Trophoblast cell (in vitro differentiated cells and primary cell): Measurements from ENCODE around the gene INTS1.

Experiments used
- DNase-seq, 2 donors: peaks; one replicate each; pipeline ENCODE4 v3.0.0-alpha.2; 2016
- H2AFZ ChIP-seq: 2 replicates; pipeline ENCODE4 v1.6.1; 2013; ENCODE audit warnings: low read length, moderate library complexity, mild to moderate bottlenecking; ENCODE audit not compliant: insufficient read depth, poor library complexity
- H2AK5ac ChIP-seq: 2 replicates; pipeline ENCODE4 v1.6.1; 2013; ENCODE audit warnings: mild to moderate bottlenecking, low read length
- H2BK120ac ChIP-seq: 2 replicates; pipeline ENCODE4 v1.6.1; 2013; ENCODE audit warnings: low read length, mild to moderate bottlenecking, moderate library complexity; ENCODE audit not compliant: insufficient read depth, poor library complexity
- H2BK12ac ChIP-seq: 2 replicates; pipeline ENCODE4 v1.6.1; 2013; ENCODE audit warnings: mild to moderate bottlenecking, low read length, moderate library complexity
- H2BK5ac ChIP-seq: 2 replicates; pipeline ENCODE4 v1.6.1; 2013; ENCODE audit warnings: low read length, low read depth, moderate library complexity, mild to moderate bottlenecking; ENCODE audit not compliant: poor library complexity
- H3K14ac ChIP-seq: 2 replicates; pipeline ENCODE4 v1.6.1; 2013; ENCODE audit warnings: mild to moderate bottlenecking, low read length
- H3K18ac ChIP-seq: 2 replicates; pipeline ENCODE4 v1.6.1; 2013; ENCODE audit warnings: mild to moderate bottlenecking, low read length
- H3K23ac ChIP-seq: 2 replicates; pipeline ENCODE4 v1.6.1; 2013; ENCODE audit warnings: low read length
- H3K27ac ChIP-seq: 2 replicates; pipeline ENCODE4 v1.5.1; 2013; ENCODE audit warnings: low read depth, mild to moderate bottlenecking, inconsistent platforms, low read length, moderate library complexity
- H3K27me3 ChIP-seq: 2 replicates; pipeline ENCODE4 v1.6.1; 2013; ENCODE audit warnings: inconsistent platforms, mild to moderate bottlenecking, low read length, moderate library complexity; ENCODE audit not compliant: insufficient read depth
- H3K36me3 ChIP-seq, 2 experiments: 1 replicate in 1 of 2; 2 replicates in 1 of 2; pipeline ENCODE4 v1.6.1; 2013; ENCODE audit warnings: low read length in 2 of 2, mild to moderate bottlenecking in 2 of 2, moderate library complexity in 1 of 2; ENCODE audit not compliant: insufficient read depth in 2 of 2, control insufficient read depth in 1 of 2
- H3K4ac ChIP-seq: 2 replicates; pipeline ENCODE4 v1.6.1; 2013; ENCODE audit warnings: low read depth, mild to moderate bottlenecking, low read length, moderate library complexity
- H3K4me1 ChIP-seq, 2 experiments: 1 replicate in 1 of 2; 2 replicates in 1 of 2; pipeline ENCODE4 v1.6.1; 2013; ENCODE audit warnings: low read length in 2 of 2, mild to moderate bottlenecking in 2 of 2, moderate library complexity in 1 of 2; ENCODE audit not compliant: insufficient read depth in 2 of 2, control insufficient read depth in 1 of 2
- H3K4me2 ChIP-seq: 2 replicates; pipeline ENCODE4 v1.6.1; 2013; ENCODE audit warnings: inconsistent platforms, mild to moderate bottlenecking, low read length, moderate library complexity
- H3K4me3 ChIP-seq: 2 replicates; pipeline ENCODE4 v1.5.1; 2013; ENCODE audit warnings: mild to moderate bottlenecking, low read depth, low read length, inconsistent platforms
- H3K79me1 ChIP-seq: one replicate; pipeline ENCODE4 v1.6.1; 2013; ENCODE audit warnings: low read length
- H3K79me2 ChIP-seq: 2 replicates; pipeline ENCODE4 v1.6.1; 2013; ENCODE audit warnings: low read length, mild to moderate bottlenecking; ENCODE audit not compliant: control insufficient read depth, insufficient read depth, poor library complexity
- H3K9ac ChIP-seq: 2 replicates; pipeline ENCODE4 v1.6.1; 2013; ENCODE audit warnings: mild to moderate bottlenecking, low read length
- H3K9me3 ChIP-seq: 2 replicates; pipeline ENCODE4 v1.6.1; 2013; ENCODE audit warnings: low read depth, mild to moderate bottlenecking, control low read depth, inconsistent platforms, low read length; ENCODE audit not compliant: insufficient read depth
- H4K12ac ChIP-seq: 2 replicates; pipeline ENCODE4 v1.6.1; 2013; ENCODE audit warnings: low read depth, mild to moderate bottlenecking, low read length, moderate library complexity
- H4K8ac ChIP-seq: 2 replicates; pipeline ENCODE4 v1.6.1; 2013; ENCODE audit warnings: low read depth, mild to moderate bottlenecking, low read length, moderate library complexity
- H4K91ac ChIP-seq: one replicate; pipeline ENCODE4 v1.6.1; 2013; ENCODE audit warnings: low read depth, mild to moderate bottlenecking, low read length, moderate library complexity
- WGBS: extraction: QIAGEN DNeasy Blood & Tissue Kit; methylation state at CpG from one replicate; pipeline ENCODE4 v1.1.7; 2013; ENCODE audit warnings: missing lambda C conversion rate; ENCODE audit not compliant: insufficient read length, insufficient coverage; ENCODE audit errors: extremely low coverage; 5-methylcytosine and 5-hydroxymethylcytosine counted together

INTS1 gene

GRCh38 chr7:1483536-1484505, 20.4 kb downstream of the INTS1 start:
- no peak overlapping the region for H3K18ac ChIP-seq
- H3K36me3 ChIP-seq: peaks cover 93 to 95% of the 10 kb centered on the region in 2 experiments
- H4K12ac ChIP-seq: no peak overlapping the region
- no peaks in the 10 kb centered on the region for H3K4me1 ChIP-seq
- H4K8ac ChIP-seq: no peak overlapping the region
- no peak overlapping the region for H4K91ac ChIP-seq
- H3K4me3 ChIP-seq: no peak overlapping the region
- WGBS: no CpG with 5 or more reads among the region's 65 CpGs
- H3K9ac ChIP-seq: no peak overlapping the region
- no peak overlapping the region for H2BK12ac ChIP-seq
- H3K79me2 ChIP-seq: no peaks in the 10 kb centered on the region
- H3K4ac ChIP-seq: no peak overlapping the region
- no peak overlapping the region for H3K14ac ChIP-seq
- H3K9me3 ChIP-seq: peaks cover 2% of the 10 kb centered on the region
- no peak for DNase-seq
- H2AK5ac ChIP-seq: no peak overlapping the region
- no peak overlapping the region for H3K23ac ChIP-seq
- no peaks in the 10 kb centered on the region for H3K27me3 ChIP-seq
- H2AFZ ChIP-seq: no peak overlapping the region
- no peak overlapping the region for H2BK120ac ChIP-seq
- H2BK5ac ChIP-seq: no peak overlapping the region
- no peak overlapping the region for H3K4me2 ChIP-seq
- no peaks in the 10 kb centered on the region for H3K79me1 ChIP-seq
- H3K27ac ChIP-seq: no peak overlapping the region

- Histone ChIP-seq H2AFZ (no peak overlapping the region), H2BK12ac (no peak overlapping the region), H3K4ac (no peak overlapping the region), H3K79me2 (no peaks in the 10 kb centered on the region), H3K36me3 (peaks cover 93 to 95% of the 10 kb centered on the region in 2 experiments), H3K9ac (no peak overlapping the region), H4K91ac (no peak overlapping the region), H2BK120ac (no peak overlapping the region), H2AK5ac (no peak overlapping the region), H3K18ac (no peak overlapping the region), H3K27ac (no peak overlapping the region), H3K14ac (no peak overlapping the region), H4K8ac (no peak overlapping the region), H3K4me2 (no peak overlapping the region), H3K27me3 (no peaks in the 10 kb centered on the region), H3K23ac (no peak overlapping the region), H3K79me1 (no peaks in the 10 kb centered on the region), H4K12ac (no peak overlapping the region), H3K4me3 (no peak overlapping the region), H3K4me1 (no peaks in the 10 kb centered on the region), H2BK5ac (no peak overlapping the region), H3K9me3 (peaks cover 2% of the 10 kb centered on the region)
- DNase-seq: no peak
- no CpG with 5 or more reads among the region's 22 CpGs for WGBS
These were observed 21.1 kb downstream of the INTS1 start for GRCh38 chr7:1483079-1483478.

GRCh38 chr7:1481300-1481699, 22.9 kb downstream of the INTS1 start:
- DNase-seq: no peak
- no CpG with 5 or more reads among the region's 20 CpGs for WGBS
- Histone ChIP-seq H2AFZ (no peak overlapping the region), H3K4me2 (no peak overlapping the region), H3K27ac (no peak overlapping the region), H3K9ac (no peak overlapping the region), H3K18ac (no peak overlapping the region), H2AK5ac (no peak overlapping the region), H2BK12ac (no peak overlapping the region), H3K4me1 (no peaks in the 10 kb centered on the region), H3K27me3 (no peaks in the 10 kb centered on the region), H3K14ac (no peak overlapping the region), H2BK120ac (no peak overlapping the region), H3K36me3 (peaks cover 93 to 96% of the 10 kb centered on the region in 2 experiments), H4K12ac (no peak overlapping the region), H2BK5ac (no peak overlapping the region), H4K91ac (no peak overlapping the region), H4K8ac (no peak overlapping the region), H3K9me3 (peaks cover 2% of the 10 kb centered on the region), H3K79me2 (no peaks in the 10 kb centered on the region), H3K23ac (no peak overlapping the region), H3K4me3 (no peak overlapping the region), H3K79me1 (no peaks in the 10 kb centered on the region), H3K4ac (no peak overlapping the region)

- no peak overlapping the region for H3K4ac ChIP-seq
- H2BK12ac ChIP-seq: no peak overlapping the region
- H3K79me2 ChIP-seq: no peaks in the 10 kb centered on the region
- H3K4me1 ChIP-seq: no peaks in the 10 kb centered on the region
- no peak overlapping the region for H2AFZ ChIP-seq
- no peak overlapping the region for H3K4me3 ChIP-seq
- no peak overlapping the region for H3K9ac ChIP-seq
- H2AK5ac ChIP-seq: no peak overlapping the region
- H2BK120ac ChIP-seq: no peak overlapping the region
- peaks cover 97 to 99% of the 10 kb centered on the region in 2 experiments for H3K36me3 ChIP-seq
- no peaks in the 10 kb centered on the region for H3K27me3 ChIP-seq
- no peak overlapping the region for H4K91ac ChIP-seq
- H3K27ac ChIP-seq: no peak overlapping the region
- no peak overlapping the region for H2BK5ac ChIP-seq
- peaks cover 2% of the 10 kb centered on the region for H3K9me3 ChIP-seq
- H3K23ac ChIP-seq: no peak overlapping the region
- DNase-seq: no peak
- no peaks in the 10 kb centered on the region for H3K79me1 ChIP-seq
- H3K4me2 ChIP-seq: no peak overlapping the region
- no CpG with 5 or more reads among the region's 12 CpGs for WGBS
- H3K18ac ChIP-seq: no peak overlapping the region
- no peak overlapping the region for H4K12ac ChIP-seq
- H4K8ac ChIP-seq: no peak overlapping the region
- no peak overlapping the region for H3K14ac ChIP-seq
These were observed 23.5 kb downstream of the INTS1 start for GRCh38 chr7:1480670-1481069.
